ENCODE results near the gene AGBL1.
"Not testable (repeated sequence)": the region's sequence is repeated elsewhere in the genome, so short reads cannot be mapped to it uniquely, and the experiment has no call there.

Gene AGBL1

DNA sequence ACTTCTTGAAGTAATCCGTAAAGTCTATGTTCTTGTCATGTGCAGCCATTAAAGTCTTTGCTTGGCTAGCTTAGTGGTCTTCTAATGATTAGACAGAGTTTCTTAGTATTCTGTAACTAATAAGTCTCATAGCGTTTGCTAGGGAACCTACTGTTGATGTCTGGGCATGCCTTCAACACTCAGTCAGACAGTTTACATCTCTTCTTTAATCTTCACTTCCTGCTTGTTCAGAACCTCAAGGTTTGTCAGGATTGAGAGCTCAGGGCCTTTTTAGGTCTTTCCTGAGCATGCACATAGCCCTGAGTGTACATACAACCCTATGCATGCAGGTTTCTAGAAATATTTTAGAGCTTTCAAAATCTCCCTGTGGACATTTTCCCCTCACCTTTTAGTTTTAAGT is 426.3 kb downstream of the AGBL1 start:
- no peak for DNase-seq (ENCODE audit: low spot score)

DNA sequence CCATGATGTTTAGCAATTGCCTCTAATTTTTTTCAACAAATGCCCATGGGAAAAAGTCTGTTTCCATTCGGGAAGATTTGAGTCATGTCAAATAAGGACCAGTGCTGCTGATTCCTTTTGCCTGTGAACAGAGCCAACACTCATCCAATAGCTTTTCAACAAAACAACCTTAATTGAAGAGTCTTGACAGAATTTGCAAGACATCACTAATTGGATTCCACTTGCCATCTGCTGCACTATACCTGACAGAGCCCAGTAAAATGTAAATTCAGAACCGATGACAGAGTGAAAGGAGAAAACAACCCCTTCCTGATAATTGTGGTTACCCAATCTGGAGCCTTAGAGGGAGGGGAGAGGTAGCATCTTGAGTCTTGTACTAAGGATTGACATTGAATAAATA is 426.7 kb downstream of the AGBL1 start:
- no peak for DNase-seq (ENCODE audit: low spot score)

DNA sequence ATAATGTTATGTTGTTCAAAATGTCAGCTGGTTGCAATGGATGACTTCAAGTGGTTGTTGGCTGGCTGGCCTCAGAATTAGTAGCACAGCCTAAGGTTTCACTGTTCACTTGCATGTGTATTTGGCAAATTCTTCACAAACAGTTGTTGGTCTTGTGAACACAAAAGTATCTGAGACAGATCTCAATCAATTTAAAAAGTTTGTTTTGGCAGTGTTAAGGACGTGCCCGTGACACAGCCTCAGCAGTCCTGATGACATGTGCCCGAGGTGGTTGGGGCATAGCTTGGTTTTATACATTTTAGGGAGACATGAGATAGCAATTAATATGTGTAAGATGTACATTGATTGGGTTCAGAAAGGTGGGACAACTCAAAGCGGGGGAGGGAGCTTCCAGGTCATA is 436.0 kb downstream of the AGBL1 start:
- no peak for DNase-seq (ENCODE audit: low spot score)

DNA sequence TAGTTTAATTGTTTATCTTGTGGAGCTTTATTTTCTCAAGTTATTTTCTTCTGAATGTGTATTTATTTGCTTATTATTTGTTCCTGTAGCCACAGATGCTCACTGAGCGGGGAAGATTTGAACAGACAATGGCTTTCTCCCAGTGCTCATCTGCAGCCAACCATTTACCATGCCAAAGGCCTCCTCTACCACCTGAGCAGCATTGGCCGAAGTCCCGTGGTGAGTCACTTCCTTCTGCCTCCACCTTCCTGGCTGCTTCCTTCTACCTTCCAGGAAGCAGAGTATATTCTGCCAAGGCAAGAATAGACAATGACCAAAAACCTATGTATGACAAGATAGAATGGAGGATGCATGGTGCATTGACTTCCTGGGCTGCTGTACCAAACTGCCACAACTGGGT is 443.1 kb downstream of the AGBL1 start:
- DNase-seq (ENCODE audit: low spot score) = no peak

DNA sequence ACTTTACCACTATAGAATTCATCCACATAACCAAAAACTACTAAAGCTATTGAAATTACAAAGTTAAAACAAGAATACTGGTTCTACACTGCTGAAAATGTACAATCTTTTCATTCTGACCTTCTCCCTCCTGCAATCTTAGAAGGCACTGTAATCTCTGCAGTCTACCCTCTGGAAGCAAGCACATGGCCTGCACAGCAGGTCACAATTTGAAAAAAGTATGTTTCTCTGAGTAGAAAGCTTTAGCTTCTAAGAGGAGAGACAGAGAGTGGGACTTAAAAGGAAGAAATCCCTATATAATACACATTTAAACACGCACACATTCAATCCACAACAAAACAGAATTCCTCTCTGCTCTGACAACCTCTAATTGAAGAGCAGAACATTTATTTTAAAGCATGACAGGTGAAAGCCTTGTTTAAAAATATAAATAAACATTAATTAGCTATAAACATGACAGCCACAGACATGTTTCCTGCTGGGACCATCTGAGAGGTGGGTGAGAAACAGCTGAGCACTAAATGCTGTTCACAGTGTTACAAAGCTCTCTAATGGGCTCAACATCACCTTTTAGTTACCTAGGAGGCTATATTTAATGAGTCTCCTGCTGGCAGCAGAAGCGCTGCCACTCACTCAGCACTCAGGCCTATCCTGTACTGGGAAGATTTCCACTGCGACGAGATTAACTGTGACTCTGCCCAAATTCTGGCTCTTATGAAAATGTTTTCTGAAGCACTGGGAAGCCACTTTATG is 447.4 kb downstream of the AGBL1 start:
- DNase-seq (ENCODE audit: low spot score) = no peak

DNA sequence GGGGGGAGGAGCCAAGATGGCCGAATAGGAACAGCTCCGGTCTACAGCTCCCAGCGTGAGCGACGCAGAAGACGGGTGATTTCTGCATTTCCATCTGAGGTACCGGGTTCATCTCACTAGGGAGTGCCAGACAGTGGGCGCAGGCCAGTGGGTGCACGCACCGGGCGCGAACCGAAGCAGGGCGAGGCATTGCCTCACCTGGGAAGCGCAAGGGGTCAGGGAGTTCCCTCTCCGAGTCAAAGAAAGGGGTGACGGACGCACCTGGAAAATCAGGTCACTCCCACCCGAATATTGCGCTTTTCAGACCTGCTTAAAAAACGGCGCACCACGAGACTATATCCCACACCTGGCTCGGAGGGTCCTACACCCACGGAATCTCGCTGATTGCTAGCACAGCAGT is 448.4 kb downstream of the AGBL1 start:
- DNase-seq (ENCODE audit: low spot score) = not testable (repeated sequence)

DNA sequence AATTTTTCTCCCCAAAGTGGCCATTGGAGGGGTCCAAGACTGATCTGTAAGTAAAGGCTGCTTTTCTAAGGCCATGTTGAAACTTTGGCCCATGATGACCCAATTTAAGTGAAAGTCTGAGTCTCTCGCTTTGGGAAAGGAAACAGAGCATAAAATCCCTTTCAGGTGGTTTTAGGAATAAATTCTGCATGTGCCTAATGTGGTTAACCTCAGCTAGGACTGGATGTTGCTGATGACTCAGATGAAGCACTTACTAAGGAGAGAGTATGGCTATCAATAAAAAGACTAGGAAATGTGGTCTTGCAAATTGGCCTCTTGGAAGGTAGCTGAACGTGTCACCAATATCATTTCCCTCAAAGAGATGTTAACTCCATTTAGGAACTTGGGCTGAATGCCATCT is 458.5 kb downstream of the AGBL1 start:
- no peak for DNase-seq (ENCODE audit: low spot score)

DNA sequence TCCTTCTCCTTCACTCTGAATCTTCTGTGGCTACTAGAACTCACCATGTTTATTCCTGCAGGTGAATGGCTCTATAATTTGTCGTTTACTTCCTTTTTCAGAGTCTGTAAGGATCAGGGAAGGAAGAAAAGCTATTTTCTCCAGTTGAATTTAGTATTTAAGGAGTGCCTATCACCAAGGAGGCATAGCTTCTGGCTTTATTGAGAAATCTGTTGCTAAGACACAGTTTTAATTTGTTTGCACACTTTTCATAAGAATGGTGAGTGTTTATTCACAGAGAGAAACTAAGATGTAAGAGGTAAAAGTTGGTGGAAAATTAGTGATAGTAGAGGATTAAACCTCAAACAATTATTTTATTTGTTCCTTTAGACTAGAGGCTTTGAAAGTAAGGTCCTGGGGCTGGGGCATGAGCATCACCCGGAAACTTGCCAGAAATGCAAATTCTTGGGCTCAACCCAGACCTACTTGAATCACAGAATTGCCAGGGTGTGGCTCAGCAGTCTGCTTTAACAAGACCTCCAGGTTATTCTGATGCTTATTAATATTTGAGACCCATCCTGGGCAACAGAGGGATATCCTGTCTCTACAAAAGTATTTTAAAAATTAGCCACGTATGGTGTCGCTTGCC is 461.3 kb downstream of the AGBL1 start:
- no peak for DNase-seq (ENCODE audit: low spot score)

DNA sequence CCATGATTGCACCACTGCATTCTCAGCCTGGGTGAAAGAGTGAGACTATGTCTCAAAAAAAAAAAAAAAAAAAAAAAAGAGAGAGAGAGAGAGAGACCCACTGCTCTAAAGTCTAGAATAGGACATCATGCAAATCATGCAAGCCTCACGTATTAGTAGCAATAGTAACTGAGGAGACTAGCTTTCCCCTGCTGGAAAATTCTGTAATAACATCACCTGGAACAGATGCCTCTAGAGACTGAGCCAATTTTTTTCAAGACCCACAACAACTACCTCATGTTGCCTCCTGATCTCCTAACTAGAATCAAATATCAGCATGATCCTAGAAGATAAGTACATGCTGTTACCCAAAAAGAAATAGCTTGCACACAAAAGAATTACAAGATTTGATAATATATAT is 461.9 kb downstream of the AGBL1 start:
- no peak for DNase-seq (ENCODE audit: low spot score)

DNA sequence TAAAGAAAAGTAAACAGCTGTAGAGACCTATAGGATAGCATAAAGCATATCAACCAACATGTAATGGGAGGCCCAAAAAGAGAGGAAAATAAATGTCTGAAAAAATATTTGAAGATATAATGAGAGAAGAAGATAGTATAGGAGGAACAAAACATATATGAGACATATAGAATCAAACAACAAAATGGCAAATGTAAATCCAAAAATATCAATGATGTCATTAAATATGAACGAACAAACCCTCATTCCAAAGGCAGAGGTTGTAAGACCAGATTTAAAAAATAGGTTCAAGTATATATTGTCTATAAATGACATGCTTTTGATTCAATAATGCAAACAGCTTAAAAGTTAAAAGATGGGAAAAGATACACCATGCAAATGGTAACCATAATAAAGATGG is 470.4 kb downstream of the AGBL1 start:
- no peak for DNase-seq (ENCODE audit: low spot score)

DNA sequence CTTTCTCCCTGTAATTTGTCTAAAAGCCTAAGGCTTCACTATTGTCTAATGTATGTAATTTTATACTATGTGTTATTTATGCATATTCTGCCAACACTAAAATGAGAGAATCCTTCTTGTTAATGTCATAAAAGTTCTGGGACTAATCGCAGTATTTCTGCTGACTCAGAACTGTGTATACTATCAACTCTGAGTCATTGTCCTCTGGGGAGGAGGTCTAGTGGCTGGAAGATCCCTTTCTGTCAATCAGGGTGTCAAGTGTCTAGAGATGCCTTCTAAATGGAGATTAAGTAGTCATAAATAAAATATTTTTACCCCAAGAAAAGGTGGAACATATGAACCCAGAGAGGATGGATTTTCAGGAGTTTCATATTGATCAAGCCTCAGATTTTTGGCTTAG is 473.4 kb downstream of the AGBL1 start:
- no peak for DNase-seq (ENCODE audit: low spot score)

DNA sequence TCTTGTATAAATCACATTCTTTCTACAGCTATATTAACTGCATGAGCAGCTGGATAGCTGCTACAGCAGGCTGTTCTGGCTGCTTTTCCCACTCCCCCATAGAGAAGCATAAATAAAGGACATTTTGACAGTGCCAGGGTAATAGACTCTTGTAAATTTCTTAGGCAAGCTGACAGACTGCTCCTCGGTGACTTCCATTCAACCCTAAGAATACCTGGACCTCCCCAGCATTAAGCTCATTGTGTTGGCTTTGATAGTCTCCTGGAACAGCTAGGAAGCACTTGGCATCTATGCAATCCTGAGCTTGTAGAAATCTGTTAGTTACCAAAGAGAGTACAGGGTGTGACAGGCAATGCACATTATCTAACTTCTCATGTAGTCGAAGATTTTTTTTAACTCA is 475.4 kb downstream of the AGBL1 start:
- peak; percentile 67 for DNase-seq (ENCODE audit: low spot score)

DNA sequence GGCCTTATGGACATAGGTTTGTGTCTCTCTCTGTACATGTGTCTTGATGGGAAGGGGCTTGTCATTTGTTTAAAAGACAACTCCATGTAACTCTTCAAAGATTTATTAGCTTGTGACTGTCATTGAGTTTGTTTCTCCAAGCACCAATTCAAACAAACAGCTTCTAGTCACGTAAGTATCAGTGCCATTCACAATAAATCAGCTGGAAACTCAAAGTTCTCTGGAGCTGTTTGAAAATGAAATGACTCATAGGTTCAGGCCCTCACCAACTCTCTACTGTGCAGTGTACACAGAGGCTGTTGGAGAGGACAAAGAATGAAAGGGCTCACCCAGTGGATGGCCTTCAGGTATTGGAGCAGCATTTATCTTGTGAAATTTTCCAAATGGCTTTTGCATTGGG is 476.3 kb downstream of the AGBL1 start:
- no peak for DNase-seq (ENCODE audit: low spot score)

DNA sequence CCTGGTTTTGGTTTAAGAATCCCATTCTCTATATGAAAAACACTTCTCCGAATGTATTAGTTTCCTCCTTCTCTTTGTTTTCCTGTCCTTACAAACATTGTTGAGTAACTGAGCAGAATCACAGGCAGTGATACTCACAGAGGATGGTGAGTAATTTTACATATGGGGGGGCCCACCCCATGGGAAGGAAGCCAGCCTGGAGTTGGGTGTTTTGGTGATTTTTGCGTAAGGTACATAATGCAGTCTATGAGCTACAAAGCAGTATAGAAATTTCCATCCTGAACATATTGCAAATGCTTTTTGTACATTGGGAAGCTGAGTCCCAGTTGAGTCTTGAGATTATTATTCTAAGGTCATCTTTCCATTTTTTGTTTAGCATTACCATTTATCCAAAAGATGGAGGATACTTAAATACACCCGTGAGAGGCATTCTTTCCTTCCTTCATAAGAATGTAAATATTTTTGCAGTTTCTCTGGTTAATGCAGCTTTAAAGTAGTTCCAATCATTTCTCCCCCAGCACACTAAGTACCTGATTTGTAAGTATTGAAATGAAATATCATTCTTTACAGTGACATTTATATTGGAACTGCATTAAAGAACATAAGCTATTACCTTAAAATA is 476.8 kb downstream of the AGBL1 start:
- DNase-seq (ENCODE audit: low spot score) = peak; percentile 71

DNA sequence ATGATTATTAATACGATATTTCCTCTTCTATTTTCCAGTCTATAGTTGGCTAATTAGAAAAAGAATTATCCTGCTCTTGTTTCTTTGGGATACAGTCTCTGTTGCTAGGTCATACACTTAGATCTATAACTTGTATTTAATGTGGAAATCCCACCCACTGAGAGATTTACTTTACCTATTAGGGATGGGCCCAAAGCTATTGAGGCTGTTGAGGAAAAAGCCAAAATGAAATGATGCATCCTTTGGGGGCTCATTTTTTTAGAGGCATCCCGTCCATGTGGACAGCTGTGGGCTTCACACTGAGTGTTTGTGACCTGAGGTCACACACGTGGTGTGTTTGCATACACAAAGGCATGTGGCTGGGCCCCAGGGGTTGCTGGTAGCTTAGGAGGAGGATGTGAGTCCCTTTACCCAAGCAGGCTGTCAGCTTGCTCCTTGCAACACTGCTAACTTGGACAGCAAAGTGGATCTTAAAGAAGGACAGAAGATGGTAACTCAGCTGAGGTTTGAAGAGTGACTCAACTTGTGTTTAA is 477.4 kb downstream of the AGBL1 start:
- peak; percentile 71 for DNase-seq (ENCODE audit: low spot score)

DNA sequence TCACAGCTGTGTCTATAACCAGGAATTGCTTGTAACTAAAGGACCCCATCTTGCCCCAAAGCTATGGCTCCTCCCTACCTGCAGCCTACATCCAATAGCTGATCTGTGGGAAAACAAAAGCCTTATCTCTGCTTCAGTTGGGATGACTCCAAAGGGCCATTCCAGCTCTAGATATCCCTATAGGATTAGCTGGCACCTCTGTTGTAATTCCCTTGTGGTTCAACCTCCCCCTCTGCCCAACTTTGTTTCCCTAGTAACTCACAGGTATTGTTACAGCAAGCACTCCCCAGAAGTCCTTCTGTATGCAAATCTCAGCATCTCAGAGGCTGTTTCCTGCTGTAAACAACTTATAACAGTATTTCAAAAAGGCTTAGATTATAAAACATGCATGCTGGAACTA is 478.6 kb downstream of the AGBL1 start:
- DNase-seq (ENCODE audit: low spot score) = no peak

DNA sequence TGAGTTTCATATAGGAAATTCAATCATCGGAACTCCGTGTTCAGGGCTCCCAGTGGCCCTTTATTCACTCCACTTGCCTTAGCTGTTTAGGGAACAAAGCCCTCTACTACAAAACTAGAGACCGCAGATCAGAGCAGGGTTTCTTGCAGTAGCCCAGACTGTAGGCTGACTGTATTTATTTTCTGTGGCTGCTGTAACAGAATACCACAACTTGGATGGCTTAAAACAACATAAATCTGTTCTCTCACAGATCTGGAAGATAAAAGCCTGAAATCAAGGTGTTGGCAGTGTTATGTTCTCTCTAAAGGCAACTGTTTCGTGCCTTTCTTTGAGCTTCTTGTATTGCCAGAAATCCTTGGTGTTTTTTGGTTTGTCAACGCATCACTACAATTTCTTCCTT is 479.0 kb downstream of the AGBL1 start:
- DNase-seq (ENCODE audit: low spot score) = no peak

DNA sequence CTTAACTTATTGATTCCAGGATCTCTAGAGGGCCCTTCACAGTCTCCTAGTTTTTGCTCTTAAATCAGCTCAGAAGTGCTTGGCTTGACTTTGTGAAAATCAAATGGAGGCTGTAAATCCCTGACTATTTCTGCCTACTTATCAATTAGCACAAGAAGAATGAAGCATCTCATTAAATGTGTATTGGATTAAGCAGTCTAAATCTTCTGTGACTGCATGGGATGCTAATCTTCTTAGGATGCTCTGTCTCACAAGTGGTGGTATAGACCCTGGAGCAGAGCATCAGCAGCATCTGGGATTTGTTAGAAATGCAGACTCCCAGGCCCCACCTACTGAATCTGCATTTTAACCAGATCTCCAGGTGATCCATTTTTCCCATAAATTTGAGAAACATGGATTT is 488.7 kb downstream of the AGBL1 start:
- DNase-seq (ENCODE audit: low spot score) = no peak

DNA sequence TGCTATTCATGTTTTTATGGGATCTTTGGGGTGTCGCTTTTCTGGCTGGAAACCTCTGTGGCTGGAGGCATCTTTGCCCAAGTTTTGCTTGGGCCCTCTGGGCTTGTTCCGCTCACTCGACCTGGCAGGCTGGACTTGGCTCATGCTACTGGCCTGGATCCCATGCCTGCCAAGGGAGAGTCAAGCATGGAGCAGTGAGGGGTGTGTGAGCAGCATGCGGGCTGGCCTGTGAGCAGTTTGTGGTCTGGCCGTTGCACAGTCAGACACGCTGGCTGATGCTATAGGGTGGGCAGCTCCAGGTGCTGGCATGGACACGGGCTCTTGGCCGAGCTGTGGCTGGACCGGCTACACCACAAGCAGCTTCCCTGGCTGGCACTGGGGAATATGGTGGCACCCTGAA is 491.1 kb downstream of the AGBL1 start:
- DNase-seq (ENCODE audit: low spot score) = no peak

DNA sequence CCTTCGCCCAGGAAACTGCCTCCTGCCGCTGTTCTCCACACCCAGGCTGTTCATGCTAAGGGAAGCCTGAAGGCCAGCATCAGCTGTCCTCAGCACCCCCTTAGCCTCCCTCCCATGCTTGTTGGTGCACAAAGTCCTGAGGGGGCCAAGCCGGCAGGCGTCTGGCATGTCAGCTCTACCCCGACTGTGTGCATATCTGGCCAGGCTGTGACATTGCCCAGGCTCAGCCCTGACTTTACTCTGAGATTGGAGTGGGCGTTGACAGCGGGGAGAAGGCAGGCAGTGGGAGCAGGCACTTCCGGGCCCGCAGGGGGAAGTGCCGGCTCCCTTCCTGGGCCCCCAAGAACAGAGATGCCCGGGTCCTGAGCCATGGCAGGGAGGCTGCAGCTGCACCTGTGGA is 492.2 kb downstream of the AGBL1 start:
- DNase-seq (ENCODE audit: low spot score) = no peak

DNA sequence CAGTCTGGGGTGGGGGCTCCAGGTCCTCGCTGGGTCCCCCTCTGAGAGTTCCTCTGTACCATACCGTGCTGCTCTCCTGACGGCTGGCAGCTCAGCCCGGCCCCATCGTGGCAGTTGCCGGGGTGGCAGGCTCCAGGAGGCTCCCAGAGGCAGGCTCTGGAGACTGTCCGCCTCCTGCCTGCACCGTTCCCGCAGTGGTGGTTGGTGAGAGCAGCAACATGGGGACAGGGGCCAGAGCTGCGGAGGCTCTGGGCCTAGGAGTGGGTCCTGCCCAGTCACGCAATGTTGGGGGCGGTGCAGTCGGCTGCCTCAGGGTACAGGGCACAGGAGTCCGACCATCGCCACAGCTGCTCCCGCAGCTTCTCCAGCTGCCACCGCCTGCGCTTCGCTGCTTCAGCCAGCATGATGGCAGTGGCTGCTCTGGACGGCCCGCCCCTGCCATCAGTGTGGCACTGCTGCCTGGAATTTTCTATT is 492.7 kb downstream of the AGBL1 start:
- DNase-seq (ENCODE audit: low spot score) = no peak

DNA sequence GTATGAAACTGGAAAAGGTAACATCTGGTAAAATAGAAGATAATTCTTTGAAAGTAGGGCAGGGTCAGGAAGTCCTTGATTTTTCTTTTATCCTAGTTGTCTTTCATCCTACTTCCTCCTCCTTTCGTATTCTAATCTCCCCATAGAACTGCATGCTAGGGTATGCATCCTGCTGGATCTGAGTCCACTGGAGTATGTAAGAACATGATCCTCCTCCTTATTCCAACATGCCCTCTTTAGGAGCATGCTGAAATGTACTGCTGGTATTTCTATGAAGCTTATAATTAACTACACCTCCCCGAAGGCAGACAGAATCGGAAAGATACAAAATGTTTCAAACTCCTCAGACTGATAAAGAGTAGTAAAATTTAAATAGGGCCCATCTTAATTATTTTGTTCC is 493.8 kb downstream of the AGBL1 start:
- no peak for DNase-seq (ENCODE audit: low spot score)

DNA sequence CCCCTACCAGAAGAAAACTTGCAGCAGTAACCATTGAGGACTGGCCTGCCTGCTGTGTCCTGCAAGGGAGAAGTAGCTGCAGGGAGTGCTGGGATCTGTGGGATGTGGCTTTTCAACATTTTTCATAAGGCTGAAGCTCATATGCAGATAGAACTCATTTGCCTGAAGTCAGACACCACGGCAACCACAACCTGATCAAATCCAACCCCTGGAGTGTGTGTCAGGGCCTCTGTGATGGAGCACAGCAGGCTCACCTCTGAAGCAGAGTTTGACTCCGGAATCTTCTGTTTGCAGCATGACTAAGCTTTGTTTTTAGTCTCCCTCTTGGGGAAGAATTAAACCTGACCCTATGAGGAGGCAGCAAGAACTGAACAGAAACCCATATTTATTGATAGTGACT is 508.7 kb downstream of the AGBL1 start:
- DNase-seq (ENCODE audit: low spot score) = no peak

All from left forelimb (tissue), 1 donor.